HG03097 (cell line): ENCODE measurements around the gene ZBTB7C.

Experiments
- ATAC-seq: cut with Tn5 transposase; IDR thresholded peaks from one replicate; pipeline ENCODE4 v1.9.1; 2021; ENCODE audit not compliant: unreplicated experiment, low FRiP score

ZBTB7C gene

DNA sequence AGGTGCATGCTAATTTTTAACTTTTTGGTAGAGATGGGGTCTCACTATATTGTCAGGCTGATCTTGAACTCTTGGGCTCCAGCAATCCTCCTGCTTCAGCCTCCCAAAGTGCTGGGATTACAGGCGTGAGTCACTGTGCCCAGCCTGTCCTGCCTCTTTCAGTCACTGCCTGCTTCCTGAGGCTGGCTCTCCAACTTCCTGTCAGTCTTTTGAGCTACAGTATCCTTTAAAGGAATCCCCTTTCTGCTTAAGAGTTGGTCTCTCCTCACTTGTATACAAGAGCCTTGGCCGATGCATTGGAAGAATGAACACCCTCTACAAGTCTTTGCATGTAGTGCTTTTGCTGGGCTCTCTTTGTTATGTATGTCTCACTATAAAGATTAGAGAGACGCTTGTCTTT lies 390.3 kb downstream of the ZBTB7C start:
- no peak for ATAC-seq

DNA sequence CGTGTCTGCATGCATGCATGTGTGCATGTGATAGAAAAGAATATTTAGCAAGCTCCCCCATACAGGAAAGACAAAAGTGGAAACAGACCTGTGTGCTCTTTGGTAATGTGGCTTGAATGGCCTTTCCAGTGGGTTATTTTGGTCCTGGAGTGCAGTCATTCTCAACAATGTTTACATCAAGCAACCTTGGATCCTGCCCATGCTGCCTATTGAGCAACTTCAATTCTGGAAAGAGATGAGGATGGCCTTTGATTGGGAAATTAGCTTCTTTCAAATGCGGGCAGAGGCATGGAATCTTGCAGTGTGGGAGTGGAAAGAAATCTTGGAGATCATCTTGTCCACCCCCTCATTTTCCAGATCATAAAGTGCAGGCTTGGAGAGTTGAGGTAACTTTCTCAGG lies 391.5 kb downstream of the ZBTB7C start:
- no peak for ATAC-seq

DNA sequence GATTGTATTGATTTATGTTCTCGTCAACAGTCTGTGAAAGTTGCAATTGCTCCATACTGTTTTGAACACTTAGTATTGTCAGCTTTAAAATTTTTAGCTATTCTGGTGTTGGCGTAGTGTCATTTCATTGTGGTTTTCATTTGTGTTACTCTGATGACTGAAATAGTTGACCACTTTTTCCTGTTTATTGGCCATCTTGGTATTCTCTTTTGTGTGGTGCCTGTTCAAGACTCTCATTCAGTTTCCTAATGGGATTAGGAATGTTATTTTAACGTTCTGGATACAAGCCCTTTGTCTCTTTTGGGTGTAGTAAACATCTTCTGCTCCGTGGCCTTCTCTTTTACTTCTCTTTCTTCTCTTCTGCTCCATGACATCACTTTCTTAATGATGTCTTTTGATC lies 396.0 kb downstream of the ZBTB7C start:
- ATAC-seq = no peak

DNA sequence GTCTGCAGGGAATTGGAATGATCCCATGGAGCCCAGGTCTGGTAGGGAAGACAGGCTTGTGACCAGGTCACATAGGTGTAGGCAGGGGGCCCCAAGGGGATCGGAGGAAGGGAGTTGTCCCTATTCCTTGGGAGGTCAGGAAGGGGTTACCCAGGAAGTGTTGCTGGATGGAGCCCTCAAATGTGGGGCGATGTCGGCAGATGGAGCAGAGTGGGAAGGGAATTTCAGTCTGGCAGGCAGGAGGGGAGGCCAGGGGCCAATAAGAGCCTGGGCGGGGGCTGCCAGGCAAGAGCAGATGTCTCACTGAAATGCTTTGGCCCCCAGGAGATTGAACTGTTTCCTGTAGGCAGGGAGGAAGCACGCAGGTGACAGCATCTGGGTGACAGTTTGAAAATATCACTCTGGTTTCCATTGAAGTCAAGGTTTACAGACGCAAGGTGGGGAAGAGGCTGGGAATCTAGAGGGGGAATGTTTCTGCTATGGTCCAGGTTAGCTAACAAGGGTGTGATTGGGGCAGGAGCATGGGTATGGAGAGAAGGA lies 397.2 kb downstream of the ZBTB7C start:
- no peak for ATAC-seq

DNA sequence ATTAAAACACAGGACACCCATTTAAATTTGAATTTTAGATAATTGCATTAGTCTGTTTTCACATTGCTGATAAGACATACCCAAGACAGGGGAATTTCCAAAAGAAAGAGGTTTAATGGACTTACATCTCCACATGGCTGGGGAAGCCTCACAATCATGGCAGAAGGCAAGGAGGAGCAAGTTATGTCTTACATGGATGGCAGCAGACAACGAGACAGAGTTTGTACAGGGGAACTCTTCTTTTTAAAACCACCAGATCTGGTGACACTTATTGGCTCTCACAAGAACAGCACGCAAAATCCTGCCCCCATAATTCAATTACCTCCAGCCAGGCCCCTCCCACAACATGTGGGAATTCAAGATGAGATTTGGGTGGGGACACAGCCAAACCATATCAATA lies 398.9 kb downstream of the ZBTB7C start:
- no peak for ATAC-seq

DNA sequence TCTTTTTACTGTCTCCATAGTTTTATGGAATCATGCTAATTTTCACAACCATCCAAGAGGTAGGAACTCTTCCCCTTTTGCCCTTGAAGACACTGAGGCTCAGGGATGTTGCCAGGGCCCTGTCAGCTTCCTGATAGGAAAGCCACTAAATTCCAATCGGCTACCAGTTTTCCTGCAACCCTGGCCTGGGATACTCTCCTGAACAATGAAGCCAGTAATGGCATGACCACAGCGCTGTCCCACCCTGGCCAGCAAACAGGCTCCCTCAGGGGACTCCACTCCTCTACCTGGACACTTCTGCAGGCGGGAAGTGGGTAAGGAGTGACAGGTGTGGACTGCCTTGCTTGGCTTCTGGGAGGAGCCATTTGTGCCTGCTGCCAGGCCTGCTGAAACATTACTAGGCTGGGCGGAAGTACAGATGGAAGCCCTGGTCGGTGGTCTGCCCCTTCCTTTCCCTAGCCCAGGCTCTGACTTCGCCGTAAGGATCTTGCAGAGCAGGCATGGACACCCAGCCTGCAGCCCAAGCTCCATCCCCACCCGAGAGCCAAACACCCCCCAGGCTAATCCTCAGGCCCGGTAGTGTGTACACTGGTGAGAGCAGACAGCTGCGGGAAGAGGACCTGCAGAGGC lies 400.0 kb downstream of the ZBTB7C start:
- no peak for ATAC-seq

DNA sequence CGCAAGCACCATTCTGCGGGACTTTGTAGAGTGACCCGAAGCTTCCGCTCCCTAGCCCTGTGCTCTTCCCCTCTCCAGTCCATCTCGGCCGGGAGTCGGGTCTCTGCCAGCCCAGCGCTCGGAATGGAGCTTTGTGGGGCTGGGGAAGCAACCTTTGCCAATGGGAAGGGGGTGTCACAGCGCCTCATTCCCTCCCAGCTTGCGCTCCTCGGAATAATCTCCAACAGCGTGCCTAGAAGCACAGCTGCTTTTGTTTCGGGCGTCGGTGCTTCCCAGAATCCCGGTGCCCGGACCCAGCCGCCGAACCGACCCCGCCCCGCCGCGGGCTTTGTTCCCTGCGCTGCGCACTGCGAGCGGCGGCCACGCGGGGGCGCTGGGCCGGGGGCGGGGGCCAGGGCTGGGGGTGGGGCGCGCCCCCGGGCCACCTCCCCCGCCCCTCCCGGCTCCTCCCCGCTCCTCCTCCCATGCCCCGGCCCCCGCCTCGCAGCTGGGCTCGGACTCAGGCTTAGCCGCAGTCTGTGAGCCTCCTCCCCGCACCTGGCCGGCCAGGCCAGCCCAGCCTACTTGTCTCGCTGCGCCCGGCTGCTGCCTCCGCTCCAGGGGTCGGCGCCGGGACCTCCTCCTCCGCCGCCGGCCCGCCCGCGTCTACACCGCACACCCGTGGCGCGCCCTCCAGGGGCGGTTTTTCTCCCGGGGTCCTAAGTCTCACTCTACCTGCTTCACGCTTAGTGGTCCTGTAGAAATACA lies 401.1 kb downstream of the ZBTB7C start:
- no peak for ATAC-seq

DNA sequence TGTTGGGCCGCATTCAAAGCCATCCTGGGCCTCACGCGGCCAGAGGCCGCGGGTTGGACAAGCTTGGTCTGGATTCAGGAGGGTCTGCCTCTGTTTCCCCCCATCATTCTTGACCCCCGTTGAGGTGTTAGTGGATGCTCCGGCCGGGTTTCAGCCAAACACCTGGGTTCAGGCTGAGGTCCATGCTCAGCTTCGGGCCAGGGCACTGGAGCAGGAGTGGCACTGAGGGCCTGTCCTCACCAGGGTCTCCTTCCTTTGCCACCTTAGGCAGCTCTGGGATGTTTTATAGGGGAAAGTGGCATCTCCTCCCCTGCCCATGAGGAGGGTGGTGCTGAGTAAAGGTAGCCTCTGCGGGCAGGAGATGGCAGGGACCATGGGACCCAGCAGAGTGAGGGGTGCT lies 401.8 kb downstream of the ZBTB7C start:
- ATAC-seq = no peak

DNA sequence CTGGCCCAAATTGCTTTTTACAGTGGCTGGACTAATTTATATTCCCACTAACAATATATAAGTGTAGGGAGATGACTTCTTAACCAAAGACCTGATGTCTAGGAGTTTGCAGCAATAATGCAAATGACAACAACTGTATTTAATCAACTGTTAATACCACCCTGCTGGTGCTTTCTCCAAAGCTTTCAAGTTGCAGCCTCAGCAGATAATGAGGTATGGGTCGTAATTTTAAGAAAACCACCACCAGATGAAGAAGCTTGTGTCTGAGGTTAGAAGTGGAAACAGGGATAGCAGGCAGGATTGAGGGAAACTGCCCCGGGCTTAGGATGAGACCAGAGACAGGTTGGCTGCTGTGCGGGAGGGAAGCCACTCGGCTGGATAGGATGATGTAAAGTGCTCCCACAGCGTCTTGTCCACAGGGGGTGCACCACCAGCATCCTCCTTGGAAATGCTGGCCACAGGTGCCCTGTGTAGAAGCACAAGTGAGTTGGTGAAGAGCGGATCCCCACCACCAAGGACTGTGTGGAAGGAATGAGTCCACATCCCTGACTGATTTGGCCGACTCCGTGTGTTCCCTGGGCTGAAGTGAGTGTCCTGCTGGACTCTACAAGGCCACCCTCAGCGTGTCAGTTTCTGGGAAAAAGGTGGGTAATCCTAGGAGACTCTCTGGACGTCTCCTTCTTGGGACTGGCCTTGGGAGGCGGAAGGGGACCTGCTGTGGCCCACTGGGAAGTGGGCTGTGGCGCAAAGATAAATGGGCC lies 402.6 kb downstream of the ZBTB7C start:
- no peak for ATAC-seq

DNA sequence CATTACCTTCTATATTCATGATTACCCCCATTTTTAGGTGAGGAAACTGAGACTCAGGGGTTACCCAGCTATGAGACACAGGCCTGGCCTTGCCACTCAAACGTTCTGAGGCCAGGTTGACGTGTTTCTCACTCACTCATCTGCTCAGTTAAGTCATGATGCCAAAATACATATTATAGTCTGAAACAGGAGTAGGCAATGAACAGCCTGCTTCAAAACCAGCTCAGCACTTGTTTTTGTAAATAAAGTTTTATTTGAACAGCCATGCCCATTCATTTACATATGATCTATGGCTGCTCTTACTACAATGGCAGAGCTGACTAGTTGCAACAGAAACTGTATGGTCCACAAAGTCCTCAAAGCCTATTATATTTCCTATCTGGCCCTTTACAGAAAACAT lies 404.6 kb downstream of the ZBTB7C start:
- no peak for ATAC-seq

DNA sequence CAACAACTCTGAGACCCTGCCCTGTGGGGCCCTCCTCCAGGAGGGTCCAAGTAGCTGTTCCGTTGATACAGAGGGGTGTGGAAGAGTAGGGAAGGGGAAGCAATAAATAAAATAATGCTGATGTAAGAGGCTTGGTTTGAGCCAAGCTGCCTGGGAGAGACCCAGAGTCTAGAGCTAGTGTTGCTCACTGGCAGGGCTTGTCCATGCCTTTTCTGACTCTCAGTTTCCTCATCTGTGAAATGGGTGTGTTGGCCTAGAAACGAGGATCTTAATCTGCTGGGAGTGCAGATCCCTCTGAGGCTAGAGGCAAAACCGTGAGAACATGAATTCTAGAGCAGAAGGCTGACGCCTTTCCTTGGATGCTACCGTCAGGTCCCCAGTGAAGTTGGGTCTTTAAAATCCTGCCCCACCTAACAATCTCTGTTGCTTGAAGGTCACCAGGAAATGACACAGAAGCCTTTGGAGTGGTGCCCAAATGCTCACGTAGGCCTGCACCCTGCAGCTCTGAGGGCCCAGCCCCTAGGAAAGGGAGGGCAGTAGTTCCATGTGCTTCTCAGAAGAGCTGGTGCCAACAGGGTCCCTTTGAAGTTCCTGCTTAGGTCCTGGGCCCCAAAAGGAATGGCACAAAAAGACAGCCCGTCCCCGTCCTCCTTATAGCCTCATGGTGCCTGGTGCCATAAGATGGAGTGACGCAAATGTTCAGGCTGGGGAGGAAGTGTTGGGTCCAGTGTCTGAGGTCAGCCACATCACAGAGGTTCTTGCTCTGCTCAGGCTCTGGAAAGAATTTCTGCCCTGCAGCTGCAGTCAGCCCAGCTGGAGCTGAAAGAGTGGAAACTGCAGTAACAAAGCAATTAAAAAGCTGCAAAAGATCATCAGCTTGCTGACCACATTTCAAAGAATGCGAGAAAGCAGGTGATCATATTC lies 405.5 kb downstream of the ZBTB7C start:
- no peak for ATAC-seq

DNA sequence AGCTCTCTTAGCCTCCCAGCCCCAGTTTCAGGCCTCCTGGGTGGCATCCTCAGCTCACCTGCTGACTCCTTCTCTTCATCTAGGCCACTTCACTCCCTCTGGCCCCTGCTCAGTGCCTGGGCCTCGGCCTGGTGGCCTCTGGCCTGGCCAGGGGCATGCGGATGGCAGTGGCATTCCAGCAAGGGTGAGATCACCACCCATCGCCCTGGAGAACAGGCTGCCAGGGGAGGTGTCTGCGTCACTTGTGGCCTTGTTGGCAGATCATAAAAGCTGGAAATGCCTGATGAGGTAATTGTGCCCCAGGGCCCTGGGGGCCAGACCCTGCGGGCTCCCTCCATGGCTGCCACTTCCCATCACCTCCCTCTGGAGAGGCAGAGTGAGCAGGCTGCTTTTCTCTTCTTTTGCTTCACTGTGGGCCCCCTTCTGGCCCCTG lies 406.2 kb downstream of the ZBTB7C start:
- no peak for ATAC-seq

DNA sequence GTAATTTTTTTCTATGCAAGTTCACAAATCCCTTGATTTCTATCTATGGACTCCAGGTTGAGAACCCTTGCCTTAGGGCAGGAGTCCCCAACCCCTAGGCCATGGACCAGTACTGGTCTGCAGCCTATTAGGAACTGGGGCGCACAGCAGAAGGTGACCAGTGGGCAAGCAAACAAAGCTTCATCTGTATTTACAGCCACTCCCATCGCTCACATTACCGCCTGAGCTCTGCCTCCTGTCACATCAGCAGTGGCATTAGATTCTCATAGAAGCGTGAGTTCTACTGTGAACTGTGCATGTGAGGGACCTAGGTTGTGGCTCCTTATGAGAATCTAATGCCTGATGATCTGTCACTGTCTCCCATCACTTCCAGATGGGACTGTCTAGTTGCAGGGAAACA lies 408.5 kb downstream of the ZBTB7C start:
- ATAC-seq = no peak

DNA sequence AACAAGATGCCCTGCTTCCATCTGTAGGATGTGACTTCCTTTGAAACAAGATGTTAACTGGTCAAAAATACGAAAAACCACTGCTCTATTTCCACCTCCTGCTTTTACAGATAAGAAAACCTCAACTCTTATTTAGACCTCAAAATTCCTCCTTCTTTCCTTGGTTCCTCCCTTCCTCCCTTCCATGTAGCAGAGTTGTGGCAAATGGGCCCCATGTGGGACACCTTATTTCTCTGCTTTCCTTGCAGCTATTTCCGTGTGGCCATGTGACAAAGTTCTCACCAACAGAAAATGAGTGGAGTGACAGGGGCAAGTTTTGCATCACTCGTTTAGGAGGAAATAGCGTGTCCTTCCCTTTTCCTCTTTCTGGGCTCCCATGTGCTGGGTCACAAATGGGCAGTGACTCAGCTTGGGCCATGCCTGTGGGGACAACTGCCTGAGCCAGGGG lies 409.4 kb downstream of the ZBTB7C start:
- ATAC-seq = no peak

DNA sequence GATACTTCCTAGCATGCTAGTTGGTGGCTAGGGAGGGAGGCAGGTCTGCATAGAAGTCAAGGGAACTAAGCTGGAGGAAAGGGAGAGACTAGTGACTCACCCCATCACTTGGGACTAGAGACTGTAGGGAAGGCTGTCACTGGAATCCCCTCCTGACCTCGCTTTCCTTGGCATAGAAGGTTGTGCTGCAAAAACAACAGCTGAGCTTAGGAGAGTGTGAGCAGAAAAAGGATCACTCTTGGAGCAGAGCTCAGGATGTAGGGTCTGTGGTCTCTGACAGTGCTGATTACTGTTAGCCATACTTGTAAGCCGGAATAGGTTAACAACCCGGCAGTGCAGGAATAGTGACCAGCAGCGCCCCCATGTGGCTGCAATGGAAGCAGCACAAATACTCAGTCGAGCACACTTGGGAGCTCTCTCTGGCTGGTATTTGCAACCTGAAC lies 411.8 kb downstream of the ZBTB7C start:
- ATAC-seq = no peak

DNA sequence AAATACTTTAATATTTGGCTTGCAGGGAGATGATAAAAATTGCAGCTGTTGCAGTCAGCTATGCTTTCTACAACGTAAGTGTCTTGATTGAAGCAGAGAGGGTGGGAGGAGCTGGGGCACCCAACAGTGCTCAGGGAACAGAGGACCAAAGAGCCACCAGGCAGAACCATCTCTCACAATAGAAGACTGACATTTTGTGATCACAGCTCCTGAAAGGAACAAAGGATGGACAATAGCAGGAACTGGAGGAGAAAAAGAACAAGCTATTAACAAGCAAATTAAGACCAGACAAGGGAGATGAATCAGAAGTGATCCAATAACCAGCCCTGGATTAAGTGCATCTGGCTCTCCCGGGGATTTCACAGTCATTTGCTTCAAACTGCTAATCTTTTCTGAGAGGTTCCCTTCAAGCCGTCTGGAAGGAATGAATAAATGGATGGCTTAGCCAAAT lies 413.1 kb downstream of the ZBTB7C start:
- ATAC-seq = no peak

DNA sequence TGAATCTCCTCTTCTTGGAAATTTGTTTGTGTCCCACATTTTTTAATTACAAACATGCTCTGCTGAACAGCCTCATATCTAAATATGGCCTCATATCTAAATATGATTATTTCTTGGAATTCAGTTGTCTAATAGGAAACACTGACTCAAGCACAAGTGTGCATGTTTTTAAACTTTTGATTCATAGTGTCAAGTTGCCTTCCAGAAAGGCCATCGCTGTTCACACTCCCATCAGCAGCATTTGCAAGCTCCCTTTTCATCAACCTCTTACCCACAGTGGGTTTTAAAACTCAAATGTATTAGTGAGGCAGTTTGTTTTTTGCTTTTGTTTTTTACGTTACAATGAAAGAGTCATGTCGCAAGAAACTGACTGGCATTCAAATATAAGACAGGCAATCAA lies 413.5 kb downstream of the ZBTB7C start:
- no peak for ATAC-seq

DNA sequence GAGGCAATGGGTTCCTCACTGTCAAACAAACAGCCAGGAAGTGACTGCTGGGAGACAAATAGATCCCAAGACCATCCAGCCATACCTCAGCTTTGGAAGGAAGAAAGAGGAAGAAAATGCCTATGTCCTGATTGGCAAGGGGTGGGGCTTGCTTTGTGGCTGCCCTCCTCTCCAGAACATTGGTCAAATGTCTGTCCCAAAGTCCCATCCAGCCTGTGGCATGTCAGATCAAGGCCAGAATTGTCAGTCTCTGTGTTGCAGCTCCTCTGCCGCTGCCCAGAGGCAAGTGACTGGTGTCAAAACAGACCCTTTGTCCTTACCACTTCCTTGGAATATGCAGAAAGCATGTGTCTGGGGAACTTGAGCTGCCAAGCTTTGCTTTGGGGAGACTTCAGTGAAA lies 415.8 kb downstream of the ZBTB7C start:
- no peak for ATAC-seq

DNA sequence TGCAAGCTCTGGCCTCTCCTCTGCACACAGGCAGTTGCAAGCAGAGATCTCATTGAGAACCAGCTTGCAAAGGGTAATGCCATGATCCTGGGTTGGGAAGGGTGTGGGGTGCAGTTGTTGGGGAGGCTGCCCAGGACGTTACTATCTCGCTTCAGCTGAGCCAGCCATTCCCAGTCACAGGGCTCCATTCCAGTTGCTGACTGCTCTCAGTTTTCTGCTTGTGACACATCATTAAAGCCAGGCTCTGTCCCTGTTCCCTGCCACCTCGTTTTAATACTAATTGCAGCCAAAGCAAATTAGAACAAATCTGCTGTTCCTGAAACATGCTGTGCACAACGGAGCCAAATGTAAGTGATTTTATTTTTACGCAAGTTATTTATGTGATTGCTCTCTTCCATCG lies 416.2 kb downstream of the ZBTB7C start:
- ATAC-seq = no peak

DNA sequence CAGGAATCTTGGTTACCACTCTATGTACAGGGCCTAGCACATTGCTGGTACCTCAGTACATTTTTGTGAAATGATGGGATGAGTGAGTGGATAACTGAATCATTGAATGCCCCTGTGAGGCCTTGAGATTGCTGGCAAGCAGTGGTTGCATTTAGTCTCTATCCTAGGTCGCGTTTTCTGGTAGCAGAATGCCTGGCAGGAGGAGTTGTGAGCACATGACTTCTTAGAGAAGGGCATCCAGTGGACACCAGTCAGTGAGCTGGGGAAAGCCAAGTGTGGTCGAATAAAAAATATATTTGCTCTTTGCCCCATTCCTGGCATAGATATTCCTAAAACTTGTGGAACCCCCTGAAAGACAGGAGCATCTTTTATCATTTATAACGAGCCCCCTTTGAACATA lies 416.9 kb downstream of the ZBTB7C start:
- no peak for ATAC-seq
